COLO668 (cell line): ENCODE measurements around the gene MUC6.

Experiments
- DNase-seq: peaks from one replicate; lab custom pipeline; 2025; ENCODE audit not compliant: unreplicated experiment; lab: John Stamatoyannopoulos, UW

Gene MUC6

DNA sequence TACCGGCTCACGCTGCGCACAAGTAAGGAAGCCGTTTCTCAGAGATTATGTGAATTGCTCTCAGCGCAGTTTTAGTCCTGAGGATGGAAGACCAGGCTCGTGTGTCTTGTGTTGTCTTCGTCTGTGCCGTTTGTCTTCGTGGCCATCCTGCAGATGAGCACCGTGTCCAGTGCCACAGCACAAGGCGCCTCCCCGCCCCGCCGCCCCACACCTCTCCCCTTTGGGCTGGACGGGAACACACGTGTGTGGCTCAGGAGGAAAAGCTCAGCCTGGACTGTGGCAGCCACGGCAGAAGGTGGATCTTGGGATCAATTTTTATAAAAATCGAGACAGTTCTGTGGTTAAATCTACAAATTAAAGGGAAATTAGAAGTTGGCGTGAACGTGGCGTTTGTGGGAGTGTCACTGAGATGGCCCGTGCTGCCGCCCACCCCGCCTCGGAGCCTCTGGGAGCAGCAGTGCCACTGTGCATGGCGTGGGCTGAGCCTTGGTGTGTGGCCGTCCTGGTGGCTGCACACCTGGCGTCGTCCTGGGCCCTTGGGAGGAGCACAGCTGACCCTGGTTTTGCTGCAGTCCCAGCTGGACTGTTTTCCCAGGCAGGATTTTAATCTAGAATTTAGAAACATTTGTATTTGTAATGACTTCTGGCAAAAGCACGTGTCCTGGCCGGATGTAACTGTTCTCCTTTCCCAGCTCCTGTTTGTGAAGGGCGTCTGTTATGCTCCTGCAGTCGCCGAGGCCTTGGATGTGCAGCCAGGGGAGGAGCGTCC, 25.8 kb downstream of the MUC6 start:
- no peak for DNase-seq

DNA sequence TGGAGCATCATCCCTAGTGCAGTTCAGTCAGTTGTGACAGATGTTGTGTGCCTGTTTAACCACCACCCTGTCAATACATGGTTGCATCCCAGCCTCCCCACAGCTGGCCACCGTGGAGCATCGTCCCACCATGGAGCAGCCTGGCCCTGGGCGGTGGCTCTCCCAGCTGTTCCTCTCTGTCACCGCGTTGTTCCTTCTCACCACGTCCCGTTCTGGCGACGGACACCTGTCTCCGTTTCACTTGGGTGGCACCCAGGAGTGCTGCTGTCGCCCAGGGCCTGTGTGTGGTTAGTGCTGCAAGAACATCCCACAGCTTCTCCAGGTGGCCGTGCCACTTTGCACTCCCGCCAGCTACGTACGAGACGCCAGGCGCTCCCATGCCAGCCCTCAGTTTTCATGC, 26.5 kb downstream of the MUC6 start:
- DNase-seq, result peak; percentile 10

DNA sequence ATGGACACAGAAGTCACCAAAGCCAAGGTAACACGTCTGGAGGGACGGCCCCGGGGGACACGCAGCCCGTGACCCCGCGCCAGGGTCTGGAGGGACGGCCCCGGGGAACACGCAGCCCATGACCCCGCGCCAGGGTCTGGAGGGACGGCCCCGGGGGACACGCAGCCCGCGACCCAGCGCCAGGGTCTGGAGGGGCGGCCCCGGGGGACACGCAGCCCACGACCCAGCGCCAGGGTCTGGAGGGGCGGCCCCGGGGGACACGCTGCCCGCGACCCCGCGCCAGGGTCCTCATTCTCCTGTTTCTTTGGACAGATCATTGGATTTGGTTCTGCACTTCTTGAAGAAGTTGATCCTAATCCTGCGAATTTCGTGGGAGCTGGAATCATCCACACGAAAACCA, 27.1 kb downstream of the MUC6 start:
- no peak for DNase-seq

DNA sequence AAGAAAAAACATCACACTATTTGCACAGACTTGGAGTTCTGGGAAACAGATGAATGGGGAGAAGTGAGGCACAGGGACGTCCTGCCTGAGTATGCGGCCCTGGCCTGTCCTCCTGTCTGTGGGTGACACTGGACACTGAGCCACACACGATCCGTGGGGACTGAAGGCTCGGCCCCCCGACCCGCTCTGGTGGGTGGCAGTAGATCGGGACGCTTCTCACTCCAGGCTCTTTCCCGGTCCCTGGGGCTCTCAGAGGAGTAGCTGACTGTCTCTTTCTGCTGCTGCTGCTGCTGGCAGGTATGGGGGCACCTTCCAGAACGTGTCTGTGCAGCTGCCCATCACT, 27.7 kb downstream of the MUC6 start:
- DNase-seq, result no peak

DNA sequence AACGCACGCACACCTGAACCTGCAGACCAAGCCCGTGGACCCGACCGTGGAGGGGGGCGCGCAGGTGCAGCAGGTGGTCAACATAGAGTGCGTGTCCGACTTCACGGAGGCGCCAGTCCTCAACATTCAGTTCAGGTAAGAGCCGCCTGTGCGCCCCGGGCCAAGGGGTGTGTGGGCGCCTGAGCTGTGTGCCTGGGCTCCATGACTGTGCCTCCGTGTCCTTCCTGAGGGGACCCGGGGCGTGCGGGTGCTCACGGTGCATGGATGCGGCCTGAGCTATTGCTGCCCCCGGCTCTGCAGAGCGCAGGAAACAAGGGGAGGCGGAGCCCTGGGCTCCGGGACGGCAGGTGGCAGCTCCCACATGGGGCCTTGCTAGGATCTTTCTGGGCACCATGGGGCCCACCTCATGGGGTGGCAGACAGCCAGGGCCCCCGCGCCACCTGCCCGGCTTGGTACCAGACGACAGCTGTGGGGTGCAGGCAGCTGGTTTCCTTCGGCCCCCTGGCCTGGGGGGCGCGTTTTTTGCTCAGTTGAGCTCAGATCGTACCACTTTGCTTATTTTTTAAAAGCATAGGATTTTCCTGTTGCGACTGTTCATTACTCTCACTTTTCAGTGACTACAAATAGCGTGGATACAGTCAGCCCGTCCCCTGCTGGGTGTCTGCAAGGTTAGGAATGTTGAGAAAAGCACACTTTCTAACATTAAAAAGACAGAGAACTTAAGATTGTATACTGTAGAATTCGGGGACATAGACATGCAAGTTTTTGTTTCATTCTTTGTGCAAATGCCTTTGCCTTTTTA, 28.3 kb downstream of the MUC6 start:
- DNase-seq, result no peak

DNA sequence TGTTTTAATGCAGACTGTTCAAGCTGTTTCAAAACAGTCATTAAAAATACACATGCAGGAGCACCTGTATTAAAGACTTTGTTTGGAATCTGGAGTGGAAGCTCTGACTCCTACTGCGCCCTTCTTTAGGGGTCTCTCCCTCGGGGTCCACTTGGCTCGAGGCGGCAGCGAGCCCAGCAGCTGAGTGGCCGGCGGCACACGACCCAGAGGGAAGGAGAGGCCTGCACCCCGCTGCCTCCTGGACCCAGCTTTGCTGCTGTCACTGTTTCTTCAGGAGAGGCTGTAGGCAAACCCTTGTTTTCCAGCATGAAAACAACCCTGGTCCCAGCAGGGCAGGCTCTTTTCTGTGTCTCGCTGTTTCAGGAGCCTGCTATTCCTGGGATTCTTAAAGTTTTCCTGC, 29.2 kb downstream of the MUC6 start:
- no peak for DNase-seq

DNA sequence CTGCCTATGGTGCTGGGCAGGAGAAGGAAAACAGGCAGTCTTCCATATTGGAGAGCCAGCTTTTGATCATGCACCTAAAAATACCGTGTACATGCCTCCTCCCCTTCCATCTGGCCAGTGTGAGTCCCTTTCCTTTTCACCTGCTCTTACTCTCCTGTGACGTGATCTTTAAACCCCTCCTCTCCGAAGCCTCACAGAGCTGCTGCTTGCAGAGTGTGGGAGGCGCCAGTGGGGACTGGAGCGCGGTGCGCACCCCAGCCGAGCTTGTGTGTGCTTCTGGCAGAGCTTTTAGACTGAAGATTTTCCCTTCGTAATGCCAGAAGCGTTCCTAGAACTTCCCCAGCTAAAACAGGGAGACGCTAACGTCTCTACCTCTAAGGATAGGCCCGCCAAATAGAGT, 29.8 kb downstream of the MUC6 start:
- DNase-seq, result no peak

DNA sequence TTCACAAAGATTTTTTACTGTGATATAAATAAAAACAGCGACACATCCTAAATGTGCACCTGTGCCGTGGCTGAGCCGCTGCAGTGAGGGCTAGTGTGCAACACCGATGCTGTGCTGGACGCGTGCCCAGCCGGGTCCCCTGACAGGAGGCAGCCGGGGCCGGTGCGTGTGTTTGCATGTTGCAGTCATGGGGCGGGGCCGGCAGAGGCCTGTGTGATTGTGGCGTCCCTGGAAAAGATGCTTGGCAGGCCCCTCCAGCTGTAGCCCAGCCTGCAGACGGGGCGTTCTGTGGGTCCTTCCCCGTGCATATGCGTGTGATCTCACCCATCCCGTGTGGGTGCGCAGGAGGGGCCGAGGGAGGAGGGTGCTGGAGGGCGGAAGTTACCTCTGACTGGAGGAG, 30.6 kb downstream of the MUC6 start:
- DNase-seq, result peak; percentile 75

DNA sequence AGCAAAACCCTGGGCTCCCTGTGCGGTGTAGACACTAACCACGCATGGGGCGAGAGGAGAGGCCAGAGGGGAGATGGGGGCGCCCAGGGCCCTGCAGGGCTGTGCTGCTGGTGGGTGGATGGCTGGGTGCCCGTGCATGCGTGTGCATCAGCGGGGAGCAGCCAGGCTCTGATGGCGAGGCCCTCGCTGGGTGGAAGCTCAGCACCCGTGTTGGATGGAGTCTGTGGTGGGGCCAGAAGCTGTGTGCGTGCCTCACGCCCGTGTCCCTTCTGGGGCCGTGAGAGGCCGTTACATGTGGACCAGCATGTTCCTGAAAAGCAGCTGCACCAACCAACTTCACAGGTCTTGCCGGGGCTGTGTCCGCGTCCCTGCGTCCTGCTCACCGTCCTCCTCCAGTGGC, 33.4 kb downstream of the MUC6 start:
- DNase-seq, result no peak

DNA sequence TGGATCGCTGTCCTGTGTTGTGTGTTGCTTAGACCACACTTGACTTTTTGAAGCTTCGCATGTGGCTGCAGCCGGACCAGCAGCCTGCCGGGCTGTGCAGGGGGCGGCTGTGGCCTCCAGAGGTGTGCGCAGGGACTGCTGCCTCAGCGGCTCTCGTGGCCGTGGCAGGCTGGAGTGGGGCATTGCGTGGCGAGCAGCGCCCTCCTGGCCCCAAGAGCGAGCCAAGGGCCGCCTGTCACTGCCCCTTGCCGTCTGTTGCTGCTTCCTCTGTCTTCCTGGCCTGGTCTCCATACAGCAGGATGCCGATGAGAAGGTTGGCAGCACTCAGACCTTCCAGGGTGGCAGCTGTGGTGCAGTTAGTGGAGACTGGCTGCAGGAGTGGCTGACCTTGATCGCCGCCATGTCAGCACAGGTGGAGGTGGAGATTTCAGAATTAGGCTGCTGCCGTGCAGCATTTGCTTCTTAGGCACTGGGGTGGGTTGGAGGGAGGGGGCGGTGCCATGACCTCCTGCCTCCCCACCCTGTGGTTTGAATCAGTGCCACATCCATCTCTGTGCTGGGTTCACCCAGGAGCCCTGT, 34.0 kb downstream of the MUC6 start:
- DNase-seq, result no peak

DNA sequence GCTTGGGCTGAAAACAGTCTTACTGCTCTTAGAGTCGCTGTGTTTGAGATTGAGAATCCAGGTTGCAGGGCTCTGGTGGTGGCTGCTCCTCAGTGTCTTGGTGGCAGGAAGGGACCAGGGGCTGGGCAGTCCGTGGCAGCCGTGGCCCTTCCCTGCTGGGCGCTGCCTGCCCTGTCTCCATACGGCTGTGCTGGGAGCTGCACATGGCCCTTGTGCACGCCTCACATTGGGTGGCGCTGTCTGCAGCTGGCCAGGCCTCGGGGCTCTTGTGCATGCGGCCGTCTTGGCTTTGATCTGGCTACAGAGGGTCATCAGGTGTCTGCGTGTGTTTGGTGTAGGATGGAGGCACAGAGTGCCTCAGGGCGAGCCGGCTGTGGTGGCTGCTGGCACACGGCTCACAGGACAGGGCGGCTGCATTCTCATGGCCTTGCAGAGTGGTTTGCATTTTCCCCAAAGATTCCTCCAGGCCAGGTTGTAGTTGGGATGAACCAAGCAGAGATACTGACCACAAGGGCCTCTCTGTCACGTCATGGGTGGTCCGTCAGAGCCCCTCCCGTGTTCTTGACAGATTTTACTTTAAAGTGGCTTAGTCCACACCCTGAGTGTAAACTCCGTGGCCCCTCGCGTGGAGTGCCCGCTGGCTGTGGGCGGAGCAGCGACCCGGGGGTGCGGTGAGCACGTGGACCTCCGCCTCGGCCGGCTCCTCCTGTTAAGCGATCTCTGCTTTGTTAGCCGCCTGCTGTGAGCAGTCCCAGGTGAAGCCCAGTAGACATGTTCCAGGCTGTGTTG, 34.7 kb downstream of the MUC6 start:
- DNase-seq, result no peak

DNA sequence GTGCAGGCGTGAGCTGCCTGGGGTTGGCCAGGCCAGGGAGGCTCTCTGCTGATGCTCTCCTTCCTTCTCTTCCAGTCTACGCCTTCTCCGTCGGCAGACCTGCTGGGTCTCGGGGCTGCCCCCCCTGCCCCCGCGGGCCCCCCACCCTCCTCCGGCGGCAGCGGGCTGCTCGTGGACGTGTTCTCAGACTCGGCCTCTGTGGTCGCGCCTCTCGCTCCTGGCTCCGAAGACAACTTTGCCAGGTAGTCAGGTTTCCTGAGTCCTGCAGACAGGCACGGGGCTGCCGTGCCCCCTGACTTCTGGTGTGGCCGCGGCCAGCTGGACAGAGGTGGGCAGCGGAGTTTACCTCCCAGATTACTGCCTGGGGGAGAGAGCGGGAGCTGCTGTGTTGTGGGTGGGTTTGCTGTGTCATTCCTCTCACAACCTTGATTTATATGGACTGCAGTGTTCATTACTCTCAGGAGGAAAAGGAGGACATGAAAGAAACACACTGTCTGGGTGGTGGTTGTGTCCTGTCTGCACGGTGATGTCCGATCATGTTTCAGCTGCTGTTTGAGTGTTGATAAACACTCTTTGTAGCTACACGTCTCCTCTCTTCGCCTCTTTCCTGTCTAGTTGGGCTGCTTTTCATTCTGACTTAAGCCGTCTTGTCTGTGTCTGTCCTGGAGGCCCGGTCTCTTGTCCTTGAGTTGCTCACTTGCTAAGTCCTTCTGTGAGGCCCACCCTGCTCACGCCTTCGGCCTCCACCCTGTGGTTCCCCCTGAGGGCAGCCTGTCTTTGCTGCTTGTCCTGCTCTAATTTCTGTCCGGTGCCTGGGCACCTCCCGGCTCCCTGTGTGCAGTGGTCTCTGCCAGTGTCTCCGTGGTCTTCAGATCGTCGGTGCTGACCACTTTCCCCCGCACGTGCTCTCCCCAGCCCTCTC, 35.9 kb downstream of the MUC6 start:
- DNase-seq, result no peak

DNA sequence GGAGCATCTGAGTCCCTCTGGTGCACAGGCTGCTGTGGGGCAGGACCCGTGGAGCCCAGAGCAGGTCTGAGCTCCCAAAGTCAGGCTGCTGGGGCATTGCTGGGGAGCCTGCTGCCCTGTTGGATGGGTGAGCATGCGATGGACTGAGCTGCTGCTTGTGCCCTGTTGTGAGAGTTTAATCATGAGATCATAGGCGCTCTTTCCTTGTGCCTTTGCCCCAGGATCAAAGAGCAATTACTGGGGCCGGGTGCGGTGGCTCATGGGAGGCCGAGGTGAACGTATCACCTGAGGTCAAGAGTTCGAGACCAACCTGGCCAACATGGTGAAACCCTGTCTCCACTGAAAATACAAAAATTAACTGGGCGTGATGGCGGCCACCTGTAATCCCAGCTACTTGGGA, 37.5 kb downstream of the MUC6 start:
- no peak for DNase-seq

DNA sequence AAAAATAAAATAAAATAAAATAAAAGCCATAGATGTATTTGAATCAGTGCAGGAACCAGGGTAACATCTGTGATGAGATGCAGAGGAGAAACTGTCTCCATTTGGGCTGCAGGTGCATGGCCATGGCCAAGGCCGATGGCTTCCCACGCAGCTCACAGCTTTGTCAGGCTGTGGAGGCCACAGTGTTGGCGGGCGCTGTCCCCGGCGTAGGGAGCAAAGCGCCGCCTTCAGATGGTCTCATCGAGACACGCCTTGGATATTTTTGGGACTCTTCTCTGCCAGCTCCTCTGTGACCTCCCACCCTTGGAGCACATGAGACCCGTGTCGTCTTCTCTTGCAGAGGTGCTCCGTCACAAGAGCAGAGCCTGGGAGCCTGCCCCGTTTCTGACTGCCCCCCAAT, 38.6 kb downstream of the MUC6 start:
- no peak for DNase-seq

DNA sequence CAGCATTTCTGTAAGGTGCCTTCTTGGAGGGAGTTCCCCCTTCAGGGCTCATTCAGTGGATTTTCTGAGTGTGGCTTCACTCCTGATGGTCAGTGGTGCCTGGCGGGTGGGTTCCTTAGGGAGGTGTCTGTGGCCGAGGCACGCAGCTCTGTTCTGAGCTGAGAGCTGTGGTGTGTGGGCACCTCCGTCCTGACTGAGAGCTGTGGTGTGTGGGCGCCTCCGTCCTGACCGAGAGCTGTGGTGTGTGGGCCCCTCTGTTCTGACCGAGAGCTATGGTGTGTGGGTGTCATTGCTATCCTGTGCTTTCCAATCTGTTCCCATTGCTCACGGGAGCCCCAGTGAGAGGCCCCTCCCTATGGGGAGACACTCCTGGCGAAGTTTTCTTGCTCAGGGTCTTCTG, 39.8 kb downstream of the MUC6 start:
- DNase-seq, result no peak

DNA sequence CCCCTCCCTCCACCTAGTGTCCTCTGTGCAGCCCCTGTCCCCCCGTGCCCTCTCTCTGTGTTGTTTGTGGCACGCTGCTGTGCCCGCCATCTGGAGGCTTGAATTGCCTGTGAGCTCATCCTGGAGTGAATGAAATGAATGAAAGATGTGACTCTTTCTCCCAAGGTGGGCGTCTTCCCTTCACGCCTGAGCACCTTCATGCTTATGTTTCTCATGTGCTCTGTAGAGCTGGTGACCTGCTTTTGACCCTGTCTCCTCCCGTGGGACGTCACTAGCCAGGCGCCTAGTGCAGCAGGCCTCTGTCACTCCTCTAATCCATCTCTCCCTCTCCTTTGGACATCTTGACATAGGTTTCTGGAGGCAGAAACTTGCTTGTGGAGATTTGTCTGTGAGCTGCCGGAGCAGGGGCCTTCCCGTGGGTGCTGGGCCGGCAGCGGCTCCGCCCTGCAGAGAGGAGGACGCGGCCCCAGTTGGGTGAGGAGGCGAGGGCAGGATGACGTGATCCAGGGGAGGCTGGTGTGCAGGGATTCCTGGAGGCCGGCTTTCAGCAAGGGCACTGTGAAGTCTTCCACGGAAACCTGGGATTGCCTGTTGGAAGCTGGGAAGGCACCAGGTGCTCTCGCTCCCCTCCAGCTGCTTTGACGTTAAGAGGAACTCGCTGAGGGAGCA, 40.6 kb downstream of the MUC6 start:
- no peak for DNase-seq

DNA sequence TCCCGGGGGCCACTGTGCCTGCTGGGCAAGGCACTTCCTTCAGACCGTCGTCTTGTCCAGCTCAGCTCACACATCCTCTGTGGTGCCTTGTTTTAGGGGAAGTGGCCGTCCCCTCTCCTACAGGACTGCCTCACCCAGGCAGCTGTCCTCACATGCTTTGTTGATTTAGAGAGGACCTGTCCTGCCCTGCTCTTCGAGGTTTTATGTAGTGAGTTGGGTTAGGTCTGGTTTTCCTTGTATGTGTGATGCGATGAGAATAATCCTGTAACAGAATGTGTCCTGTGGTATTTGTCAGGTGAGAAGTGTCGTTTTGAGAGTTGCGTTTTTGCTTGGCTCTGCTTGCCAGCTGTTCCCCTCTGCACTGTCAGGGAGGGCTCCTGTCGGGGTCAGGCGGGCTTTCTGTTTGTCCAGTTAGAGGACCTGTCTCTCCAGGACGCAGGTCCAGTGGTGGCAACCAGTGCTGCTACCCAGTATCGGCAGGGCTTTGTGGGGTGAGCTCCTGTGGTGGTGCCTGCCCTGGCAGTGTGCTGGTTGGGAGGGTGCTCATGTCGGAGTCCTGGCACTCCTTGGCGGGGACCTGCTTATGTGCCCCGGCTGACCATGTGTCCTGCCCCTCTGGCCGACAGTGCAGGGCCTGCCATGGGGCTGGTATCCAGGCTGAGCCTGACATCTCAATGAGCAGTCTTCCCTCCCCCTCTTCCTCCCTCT, 41.3 kb downstream of the MUC6 start:
- DNase-seq, result no peak

DNA sequence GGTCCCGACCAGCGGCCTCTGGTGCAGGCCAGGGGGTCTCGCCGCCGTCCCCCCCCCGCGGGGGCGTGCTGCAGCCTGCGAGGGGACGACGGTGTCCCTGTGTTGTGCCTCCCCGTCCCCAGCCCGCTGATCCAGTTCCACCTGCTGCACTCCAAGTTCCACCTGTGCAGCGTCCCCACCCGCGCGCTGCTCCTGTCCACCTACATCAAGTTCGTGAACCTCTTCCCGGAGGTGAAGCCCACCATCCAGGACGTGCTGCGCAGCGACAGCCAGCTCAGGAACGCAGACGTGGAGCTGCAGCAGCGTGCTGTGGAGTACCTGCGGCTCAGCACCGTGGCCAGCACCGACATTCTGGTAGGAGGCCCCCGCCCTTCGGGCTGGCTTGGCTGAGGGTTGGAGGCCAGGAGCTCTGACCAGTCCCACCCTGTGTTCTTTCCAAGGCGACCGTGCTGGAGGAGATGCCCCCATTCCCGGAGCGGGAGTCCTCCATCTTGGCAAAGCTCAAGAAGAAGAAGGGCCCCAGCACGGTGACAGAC, 42.8 kb downstream of the MUC6 start:
- no peak for DNase-seq

DNA sequence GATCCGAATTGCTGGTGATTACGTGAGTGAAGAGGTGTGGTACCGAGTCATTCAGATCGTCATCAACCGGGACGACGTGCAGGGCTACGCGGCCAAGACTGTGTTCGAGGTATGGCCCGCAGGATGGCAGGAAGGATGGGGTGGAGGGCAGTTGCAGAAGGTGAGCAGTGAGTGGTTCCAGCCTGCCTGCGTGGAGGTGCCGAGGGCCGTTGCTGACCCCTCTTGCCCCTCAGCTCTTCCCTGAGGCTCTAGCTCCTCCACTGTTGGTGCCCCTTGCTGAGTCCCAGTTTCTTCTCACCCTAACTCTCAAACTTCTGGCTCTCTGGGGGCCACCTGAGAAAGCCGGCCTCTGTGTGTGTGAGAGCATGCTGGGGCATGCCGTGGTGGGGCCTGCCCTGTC, 43.9 kb downstream of the MUC6 start:
- DNase-seq, result no peak
